ENCODE measurements around the gene NUP98.

DNA sequence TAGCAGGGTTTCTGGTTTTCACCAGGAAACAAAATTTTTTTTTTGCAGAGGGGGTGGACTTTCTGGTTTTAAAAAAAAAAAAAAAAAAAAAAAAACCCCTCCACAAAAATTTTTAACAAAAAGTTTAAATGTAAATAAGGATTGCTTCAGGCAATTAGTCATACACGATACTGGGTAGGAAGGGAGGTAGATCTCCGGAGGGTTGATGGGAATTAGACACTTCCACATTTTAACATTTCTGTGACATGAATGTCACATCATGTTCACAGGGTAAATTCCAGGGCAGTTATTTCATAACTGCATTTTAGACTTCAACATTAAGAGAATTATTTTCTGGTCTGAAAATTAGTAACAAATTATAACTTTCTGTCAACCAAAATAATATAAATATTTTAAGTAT lies 15.9 kb downstream of the NUP98 start:
- TF ChIP-seq, protein P1, sequence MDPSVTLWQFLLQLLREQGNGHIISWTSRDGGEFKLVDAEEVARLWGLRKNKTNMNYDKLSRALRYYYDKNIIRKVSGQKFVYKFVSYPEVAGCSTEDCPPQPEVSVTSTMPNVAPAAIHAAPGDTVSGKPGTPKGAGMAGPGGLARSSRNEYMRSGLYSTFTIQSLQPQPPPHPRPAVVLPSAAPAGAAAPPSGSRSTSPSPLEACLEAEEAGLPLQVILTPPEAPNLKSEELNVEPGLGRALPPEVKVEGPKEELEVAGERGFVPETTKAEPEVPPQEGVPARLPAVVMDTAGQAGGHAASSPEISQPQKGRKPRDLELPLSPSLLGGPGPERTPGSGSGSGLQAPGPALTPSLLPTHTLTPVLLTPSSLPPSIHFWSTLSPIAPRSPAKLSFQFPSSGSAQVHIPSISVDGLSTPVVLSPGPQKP (IDR thresholded peaks at IDR 0.05; ENCODE audit: low read depth, low read length), result no peak
- no peak for TF ChIP-seq POLR2A (IDR thresholded peaks at IDR 0.05; ENCODE audit: low read length)
- no peak for TF ChIP-seq RCOR1 (IDR thresholded peaks at IDR 0.05; ENCODE audit: low read depth, low read length)
- TF ChIP-seq, protein P2, sequence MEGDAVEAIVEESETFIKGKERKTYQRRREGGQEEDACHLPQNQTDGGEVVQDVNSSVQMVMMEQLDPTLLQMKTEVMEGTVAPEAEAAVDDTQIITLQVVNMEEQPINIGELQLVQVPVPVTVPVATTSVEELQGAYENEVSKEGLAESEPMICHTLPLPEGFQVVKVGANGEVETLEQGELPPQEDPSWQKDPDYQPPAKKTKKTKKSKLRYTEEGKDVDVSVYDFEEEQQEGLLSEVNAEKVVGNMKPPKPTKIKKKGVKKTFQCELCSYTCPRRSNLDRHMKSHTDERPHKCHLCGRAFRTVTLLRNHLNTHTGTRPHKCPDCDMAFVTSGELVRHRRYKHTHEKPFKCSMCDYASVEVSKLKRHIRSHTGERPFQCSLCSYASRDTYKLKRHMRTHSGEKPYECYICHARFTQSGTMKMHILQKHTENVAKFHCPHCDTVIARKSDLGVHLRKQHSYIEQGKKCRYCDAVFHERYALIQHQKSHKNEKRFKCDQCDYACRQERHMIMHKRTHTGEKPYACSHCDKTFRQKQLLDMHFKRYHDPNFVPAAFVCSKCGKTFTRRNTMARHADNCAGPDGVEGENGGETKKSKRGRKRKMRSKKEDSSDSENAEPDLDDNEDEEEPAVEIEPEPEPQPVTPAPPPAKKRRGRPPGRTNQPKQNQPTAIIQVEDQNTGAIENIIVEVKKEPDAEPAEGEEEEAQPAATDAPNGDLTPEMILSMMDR (IDR thresholded peaks at IDR 0.05), result no peak
- TF ChIP-seq MAZ (IDR thresholded peaks at IDR 0.05; ENCODE audit: borderline replicate concordance, low read depth, low read length), result no peak
- TF ChIP-seq CEBPB (IDR thresholded peaks at IDR 0.05), result no peak

All from A549 (cell line).